ENCODE results near the gene TNFRSF18. TPM values are rescaled to one million over a fixed set of nuclear protein-coding genes. Genes with fewer than 3 reads are reported as not detected.

The TNFRSF18 gene
- total RNA-seq, 1 donor: not detected

DNA sequence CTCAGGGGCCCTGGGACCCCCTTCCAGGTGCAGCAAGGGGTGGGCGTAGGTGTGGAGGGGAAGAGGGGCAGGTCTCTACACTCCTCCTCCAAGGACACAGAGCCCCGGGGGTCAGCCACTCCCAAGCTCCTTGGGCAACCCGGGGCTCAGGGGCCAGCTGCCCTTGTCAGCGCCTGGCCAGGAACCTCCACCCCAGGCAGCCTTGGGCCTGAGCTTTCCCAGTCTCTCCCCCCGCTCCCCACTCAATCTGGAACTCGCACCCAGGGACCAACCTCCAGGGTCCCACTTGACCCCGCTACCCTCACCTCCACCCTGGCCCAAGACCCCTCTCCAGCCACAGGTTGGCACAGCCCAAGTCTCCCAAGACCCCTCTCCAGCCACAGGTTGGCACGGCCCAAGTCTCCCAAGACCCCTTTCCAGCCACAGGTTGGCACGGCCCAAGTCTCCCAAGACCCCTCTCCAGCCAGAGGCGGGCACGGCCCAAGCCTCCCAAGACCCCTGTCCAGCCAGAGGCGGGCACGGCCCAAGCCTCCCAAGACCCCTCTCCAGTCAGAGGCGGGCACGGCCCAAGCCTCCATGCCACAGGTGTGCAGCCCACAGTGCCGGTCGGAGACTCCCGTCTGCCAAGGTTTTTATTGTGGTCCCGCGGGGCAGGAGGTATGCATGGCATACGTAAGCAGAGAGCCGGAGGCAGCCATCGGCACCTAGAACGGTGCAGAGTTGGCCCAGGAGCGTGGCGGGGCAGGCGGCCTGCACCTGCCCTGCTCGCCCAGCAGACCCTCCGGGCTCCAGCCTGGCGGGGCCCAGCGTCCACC, 4.5 kb upstream of the TNFRSF18 start:
- TF ChIP-seq, protein P1, sequence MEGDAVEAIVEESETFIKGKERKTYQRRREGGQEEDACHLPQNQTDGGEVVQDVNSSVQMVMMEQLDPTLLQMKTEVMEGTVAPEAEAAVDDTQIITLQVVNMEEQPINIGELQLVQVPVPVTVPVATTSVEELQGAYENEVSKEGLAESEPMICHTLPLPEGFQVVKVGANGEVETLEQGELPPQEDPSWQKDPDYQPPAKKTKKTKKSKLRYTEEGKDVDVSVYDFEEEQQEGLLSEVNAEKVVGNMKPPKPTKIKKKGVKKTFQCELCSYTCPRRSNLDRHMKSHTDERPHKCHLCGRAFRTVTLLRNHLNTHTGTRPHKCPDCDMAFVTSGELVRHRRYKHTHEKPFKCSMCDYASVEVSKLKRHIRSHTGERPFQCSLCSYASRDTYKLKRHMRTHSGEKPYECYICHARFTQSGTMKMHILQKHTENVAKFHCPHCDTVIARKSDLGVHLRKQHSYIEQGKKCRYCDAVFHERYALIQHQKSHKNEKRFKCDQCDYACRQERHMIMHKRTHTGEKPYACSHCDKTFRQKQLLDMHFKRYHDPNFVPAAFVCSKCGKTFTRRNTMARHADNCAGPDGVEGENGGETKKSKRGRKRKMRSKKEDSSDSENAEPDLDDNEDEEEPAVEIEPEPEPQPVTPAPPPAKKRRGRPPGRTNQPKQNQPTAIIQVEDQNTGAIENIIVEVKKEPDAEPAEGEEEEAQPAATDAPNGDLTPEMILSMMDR (IDR thresholded peaks at IDR 0.05; ENCODE audit: insufficient read depth, low read depth, low read length): no peak
- H3K4me3 ChIP-seq (ENCODE audit: low read depth, low read length): no peak overlapping the region
- DNase-seq (ENCODE audit: low read depth): no peak

DNA sequence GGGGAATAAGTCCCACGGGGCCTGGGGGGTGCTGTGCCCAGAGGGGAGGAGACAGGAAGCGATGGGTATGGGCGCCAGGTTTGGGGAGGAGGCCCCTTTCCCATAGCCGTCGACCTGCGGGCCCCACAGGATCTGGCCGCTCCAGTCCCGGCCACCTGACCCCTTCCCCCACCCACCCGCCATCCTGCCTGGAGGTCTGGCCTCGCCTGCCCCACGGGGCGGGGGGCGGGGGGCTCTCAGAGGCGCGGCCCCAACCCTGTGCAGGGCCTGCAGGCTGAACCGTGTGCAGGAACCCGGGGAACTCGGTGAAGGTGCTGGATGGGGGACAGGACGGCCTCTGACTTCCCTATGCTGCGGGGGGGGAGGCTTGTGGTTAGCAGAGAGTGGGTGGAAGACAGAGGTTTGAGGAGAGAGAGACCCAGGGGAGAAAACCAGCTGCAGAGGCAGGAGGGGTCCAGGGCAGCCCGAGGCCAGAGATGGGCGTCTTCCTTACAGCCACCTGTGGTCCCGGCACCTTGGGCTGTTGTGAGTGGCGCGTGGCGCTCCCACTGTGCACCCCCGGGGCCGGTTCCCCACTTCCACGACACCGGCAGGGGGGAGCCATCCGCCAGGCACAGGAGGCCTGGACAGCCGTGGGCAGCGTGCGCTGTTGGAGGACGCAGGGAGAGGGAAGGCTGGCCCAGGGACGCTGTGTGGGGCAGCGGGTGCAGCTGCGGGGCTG, 2.5 kb upstream of the TNFRSF18 start:
- peak; percentile 10 for DNase-seq (ENCODE audit: low read depth)
- TF ChIP-seq, protein P1 (IDR thresholded peaks at IDR 0.05; ENCODE audit: insufficient read depth, low read depth, low read length): no peak
- no peak overlapping the region for H3K4me3 ChIP-seq (ENCODE audit: low read depth, low read length)

DNA sequence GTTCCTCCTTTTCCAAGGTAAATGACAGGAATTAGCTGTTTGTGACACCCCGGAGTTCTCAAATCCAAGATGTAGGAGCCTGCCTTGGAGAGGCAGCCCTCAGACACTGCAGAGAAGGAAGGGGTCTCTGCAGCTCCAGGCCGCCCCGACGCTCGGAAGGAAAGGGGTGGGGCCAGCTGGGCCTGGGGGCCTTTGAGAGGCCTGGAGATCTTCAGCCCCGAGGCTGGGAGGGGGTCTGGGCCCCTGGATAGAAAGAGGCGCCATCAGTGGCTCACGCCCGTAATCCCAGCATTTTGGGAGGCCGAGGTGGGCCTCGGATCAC, 1.1 kb upstream of the TNFRSF18 start:
- DNase-seq (ENCODE audit: low read depth): no peak

DNA sequence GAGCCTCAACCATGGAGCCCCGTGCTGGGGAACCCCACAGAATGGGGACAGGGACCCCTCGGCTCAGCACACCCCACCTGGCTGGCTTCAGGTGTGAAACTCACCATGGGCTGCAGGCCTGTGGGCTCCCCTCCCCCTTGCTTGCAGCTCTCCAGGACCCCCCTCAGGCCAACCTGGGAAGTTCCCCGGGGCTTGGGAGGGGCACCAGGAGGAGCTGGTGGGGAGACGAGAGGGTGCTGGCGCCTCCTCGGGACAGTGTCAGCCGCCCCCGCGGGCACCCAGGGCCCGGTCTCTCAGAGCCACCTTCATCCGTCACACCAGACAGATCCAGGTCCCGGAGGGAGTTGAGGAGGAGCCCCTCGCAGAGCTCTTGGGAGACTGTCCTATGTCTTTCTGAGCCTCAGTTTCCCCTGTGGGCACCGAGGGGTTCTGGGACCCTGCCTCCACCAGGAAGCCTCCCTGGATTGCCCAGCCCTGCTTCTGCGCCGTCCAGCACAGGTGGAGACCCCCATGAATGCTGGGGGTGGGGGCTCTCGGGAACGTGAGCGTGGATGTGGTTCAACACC, 657 bp upstream of the TNFRSF18 start:
- H3K4me3 ChIP-seq (ENCODE audit: low read depth, low read length): no peak overlapping the region
- no peak for DNase-seq (ENCODE audit: low read depth)
- TF ChIP-seq, protein P1 (IDR thresholded peaks at IDR 0.05; ENCODE audit: insufficient read depth, low read depth, low read length): no peak

More for the DNA sequence above, 1.1 kb upstream of the TNFRSF18 start:
- H3K4me3 ChIP-seq (ENCODE audit: low read depth, low read length): no peak overlapping the region
- TF ChIP-seq, protein P1 (IDR thresholded peaks at IDR 0.05; ENCODE audit: insufficient read depth, low read depth, low read length): no peak

DNA sequence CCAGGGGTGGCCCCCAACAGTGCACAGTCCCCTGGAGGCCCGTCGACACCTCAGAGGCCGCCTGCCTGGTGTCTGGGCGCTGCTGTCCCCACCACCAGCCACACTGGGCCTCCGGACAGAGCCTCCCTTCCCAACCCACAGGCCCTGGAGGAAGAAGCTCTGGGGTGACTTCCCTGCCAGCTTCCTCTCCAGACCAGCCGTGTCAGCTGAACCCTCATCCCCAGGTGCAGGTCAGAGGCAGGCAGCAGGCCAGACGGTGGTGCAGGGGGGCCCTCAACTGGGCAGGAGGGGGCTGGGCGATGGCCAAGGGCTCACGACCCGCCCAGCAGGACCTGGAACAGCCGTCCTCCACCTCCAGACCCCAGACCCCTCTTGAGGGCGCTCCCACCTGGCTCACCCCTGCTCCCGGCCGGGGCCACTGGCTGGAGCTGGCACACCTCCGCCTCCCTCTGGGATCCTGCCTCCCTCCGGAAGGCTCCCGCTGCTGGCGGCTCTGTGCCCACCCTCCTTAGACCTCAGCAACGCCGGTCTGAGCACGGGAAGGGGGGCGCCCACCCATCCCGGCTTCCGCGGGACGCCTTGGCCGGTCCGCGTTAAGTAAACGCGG, 520 bp downstream of the TNFRSF18 start:
- H3K4me3 ChIP-seq (ENCODE audit: low read depth, low read length): no peak overlapping the region
- TF ChIP-seq, protein P1 (IDR thresholded peaks at IDR 0.05; ENCODE audit: insufficient read depth, low read depth, low read length): no peak
- DNase-seq (ENCODE audit: low read depth): no peak

DNA sequence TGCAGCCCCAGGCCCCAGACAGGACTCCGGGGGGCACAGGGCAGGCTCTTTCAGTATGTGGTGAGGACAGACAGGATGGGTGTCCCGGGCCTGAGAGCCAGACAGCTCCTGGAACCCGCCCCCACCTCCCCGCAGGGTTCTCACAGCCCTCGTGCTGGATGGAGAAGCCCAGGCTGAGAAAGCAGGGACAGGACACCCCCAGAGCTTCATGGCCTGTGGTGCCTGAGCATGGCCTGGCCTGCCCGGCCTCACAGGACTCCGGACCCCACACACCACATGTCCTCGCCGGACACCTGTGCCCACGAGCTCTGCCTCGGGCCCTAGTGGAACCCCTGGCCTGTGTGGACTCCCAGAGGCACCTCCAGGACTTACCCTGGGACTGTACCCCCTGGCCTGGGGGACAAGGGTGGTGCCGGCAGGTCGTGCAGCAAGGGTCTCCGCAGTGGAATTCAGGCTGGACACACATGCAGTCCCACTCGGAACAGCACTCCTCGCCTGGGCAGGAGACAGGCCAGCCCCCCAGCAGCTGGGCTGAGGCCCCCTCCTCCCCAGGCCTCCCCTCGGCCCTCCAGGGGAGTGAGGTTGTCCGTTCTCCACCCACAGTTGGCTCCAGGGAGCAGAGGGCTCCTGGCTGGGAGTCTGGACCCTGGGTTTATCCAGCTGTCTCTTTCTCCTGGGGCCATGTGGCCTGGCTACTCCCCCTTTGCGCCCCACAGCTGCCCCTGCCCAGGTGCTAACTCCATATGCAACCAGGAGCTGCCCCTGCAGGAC, 1.2 kb downstream of the TNFRSF18 start:
- H3K4me3 ChIP-seq (ENCODE audit: low read depth, low read length): no peak overlapping the region
- TF ChIP-seq, protein P1 (IDR thresholded peaks at IDR 0.05; ENCODE audit: insufficient read depth, low read depth, low read length): no peak
- no peak for DNase-seq (ENCODE audit: low read depth)
